Calu3 (cell line): Measurements from ENCODE around the gene FAM9C. TPM values are rescaled to one million over a fixed set of nuclear protein-coding genes. Genes with fewer than 3 reads are reported as not detected.

Source experiments
- BruUV-seq: library from RNA; stranded (reverse); fragments of 400-500 nt; replicated peaks from 2 replicates; lab custom pipeline; 2021; lab: Mats Ljungman, UMichigan
- CTCF ChIA-PET: fragments of 300-600 bp; sonication (Branson Sonifier 250); formaldehyde crosslinking; loops from one replicate; lab custom pipeline; 2022; ENCODE audit warnings: antibody characterized with exemption; lab: Charles Lee
- DNase-seq: peaks from one replicate; pipeline ENCODE4 v3.0.0; 2022
- H3K27ac Mint-ChIP-seq: one replicate; pipeline ENCODE4 v1.8.0; 2022; ENCODE audit warnings: mixed read lengths; ENCODE audit not compliant: unreplicated experiment
- H3K27me3 Mint-ChIP-seq: one replicate; pipeline ENCODE4 v1.8.0; 2022; ENCODE audit warnings: mixed read lengths; ENCODE audit not compliant: unreplicated experiment
- H3K36me3 Mint-ChIP-seq: one replicate; pipeline ENCODE4 v1.8.0; 2022; ENCODE audit warnings: mild to moderate bottlenecking, moderate library complexity, mixed read lengths; ENCODE audit not compliant: insufficient read depth, unreplicated experiment
- H3K4me1 Mint-ChIP-seq: one replicate; pipeline ENCODE4 v1.8.0; 2022; ENCODE audit warnings: mild to moderate bottlenecking, low read depth, mixed read lengths; ENCODE audit not compliant: unreplicated experiment
- H3K4me3 Mint-ChIP-seq: one replicate; pipeline ENCODE4 v1.8.0; 2022; ENCODE audit warnings: mild to moderate bottlenecking, low read depth, moderate library complexity, mixed read lengths; ENCODE audit not compliant: unreplicated experiment
- H3K9me3 Mint-ChIP-seq: one replicate; pipeline ENCODE4 v1.8.0; 2022; ENCODE audit warnings: low read depth, mixed read lengths; ENCODE audit not compliant: unreplicated experiment
- CTCF ChIP-seq: fragments of 200-600 bp; IDR thresholded peaks from one replicate; pipeline ENCODE4 v1.8.0; 2022; ENCODE audit warnings: antibody characterized with exemption; ENCODE audit not compliant: unreplicated experiment
- intact Hi-C: fragments of 100-400 bp; cut with micrococcal nuclease; formaldehyde crosslinking; loops from one replicate; pipeline ENCODE4 v1.10.0; 2022; ENCODE audit not compliant: unreplicated experiment
- total RNA-seq: library from RNA; stranded (reverse); gene quantifications from 2 replicates; pipeline ENCODE4 v1.2.3, GENCODE V29; 2022

FAM9C gene
- total RNA-seq, 1 experiment from 2014 or later: not detected

- Mint-ChIP-seq H3K9me3 (no peaks in the 10 kb centered on the region), H3K36me3 (peaks cover 28% of the 10 kb centered on the region), H3K4me3 (no peak overlapping the region), H3K27me3 (no peaks in the 10 kb centered on the region), H3K4me1 (peaks cover 47% of the 10 kb centered on the region), H3K27ac (no peak overlapping the region)
- no TSS peak for BruUV-seq
- no peak for DNase-seq
- CTCF ChIA-PET: no interaction called here
- TF ChIP-seq CTCF: no peak
- intact Hi-C loops: no loop called here
Measured at GRCh38 chrX:12992544-12993118, 51.8 kb downstream of the FAM9C start.

GRCh38 chrX:12991575-12991974, 52.8 kb downstream of the FAM9C start:
- Mint-ChIP-seq H3K27ac (peak overlapping the region; percentile 58), H3K36me3 (peaks cover 30% of the 10 kb centered on the region), H3K4me3 (no peak overlapping the region), H3K27me3 (no peaks in the 10 kb centered on the region), H3K4me1 (peaks cover 45% of the 10 kb centered on the region), H3K9me3 (peaks cover 5% of the 10 kb centered on the region)
- intact Hi-C loops: no loop called here
- CTCF ChIA-PET: no interaction called here
- no peak for TF ChIP-seq CTCF
- DNase-seq: no peak
- no TSS peak for BruUV-seq

GRCh38 chrX:12989461-12989860, 55.0 kb downstream of the FAM9C start:
- H3K9me3 Mint-ChIP-seq: peaks cover 9% of the 10 kb centered on the region
- H3K27ac Mint-ChIP-seq: peak overlapping the region; percentile 95
- intact Hi-C loops: loop anchor here (5.0 kb wide), 2 partner anchors 233 to 408 kb away; no protein-coding TSS in a partner anchor
- no TSS peak for BruUV-seq
- H3K4me1 Mint-ChIP-seq: peaks cover 49% of the 10 kb centered on the region
- no peak for DNase-seq
- peaks cover 43% of the 10 kb centered on the region for H3K36me3 Mint-ChIP-seq
- TF ChIP-seq CTCF: no peak
- CTCF ChIA-PET: interaction anchor here (0.5 to 0.8 kb wide), 3 partner anchors 8 to 93 kb away, joined by 3 to 5 read pairs (median 3); no protein-coding TSS in a partner anchor
- H3K27me3 Mint-ChIP-seq: no peaks in the 10 kb centered on the region
- no peak overlapping the region for H3K4me3 Mint-ChIP-seq

- peak; percentile 66 for DNase-seq
- CTCF ChIA-PET: interaction anchor here (0.5 to 0.8 kb wide), 3 partner anchors 9 to 93 kb away, joined by 3 to 5 read pairs (median 3); no protein-coding TSS in a partner anchor
- Mint-ChIP-seq H3K9me3 (peaks cover 9% of the 10 kb centered on the region), H3K4me3 (peak overlapping the region; percentile 30), H3K36me3 (peaks cover 40% of the 10 kb centered on the region), H3K4me1 (peaks cover 52% of the 10 kb centered on the region), H3K27ac (peak overlapping the region; percentile 95), H3K27me3 (no peaks in the 10 kb centered on the region)
- TF ChIP-seq CTCF: no peak
- intact Hi-C loops: loop anchor here (5.0 kb wide), 2 partner anchors 234 to 409 kb away; no protein-coding TSS in a partner anchor
- no TSS peak for BruUV-seq
Measured at GRCh38 chrX:12988797-12989196, 55.6 kb downstream of the FAM9C start.
